GM18508 (cell line): ENCODE results near the gene RBM8A.
"Not testable (repeated sequence)": the region's sequence is repeated elsewhere in the genome, so short reads cannot be mapped to it uniquely, and the experiment has no call there.

ENCODE experiments used
- ATAC-seq: cut with Tn5 transposase; IDR thresholded peaks from one replicate; pipeline ENCODE4 v1.9.1; 2021; ENCODE audit warnings: moderate number of reproducible peaks; ENCODE audit not compliant: insufficient read depth, unreplicated experiment

The RBM8A gene

DNA sequence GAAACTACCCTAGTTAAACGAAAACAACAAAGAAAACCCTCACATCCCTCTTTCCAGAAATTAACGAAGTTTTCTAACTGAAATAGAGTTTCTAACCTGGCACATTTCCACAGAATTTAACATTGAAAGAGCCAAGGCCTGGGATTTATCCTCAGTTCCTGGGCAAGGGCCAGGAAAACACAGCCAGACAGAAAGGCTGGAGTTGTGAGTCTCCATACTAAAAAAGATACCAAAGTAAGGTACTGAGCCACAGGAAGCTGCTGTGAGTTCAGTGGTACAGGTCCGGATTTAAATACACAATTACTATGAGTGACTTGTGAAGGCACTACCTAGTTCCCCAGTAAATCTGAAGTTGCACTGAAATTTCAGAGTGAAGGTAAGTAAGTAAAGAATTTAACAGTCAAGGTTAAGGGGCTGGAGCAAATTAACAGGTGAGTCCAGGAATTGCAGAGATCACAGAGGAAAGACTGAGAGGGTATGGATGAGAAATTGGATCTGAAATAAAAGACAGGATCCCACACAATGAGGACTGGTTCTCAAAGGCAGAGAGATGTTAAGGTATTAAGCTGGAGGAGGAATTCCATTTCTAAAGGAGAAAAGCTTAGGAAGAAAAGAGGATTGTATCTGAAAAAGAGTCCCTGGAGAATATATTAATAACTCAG is 29.6 kb upstream of the RBM8A start:
- ATAC-seq, result no peak

DNA sequence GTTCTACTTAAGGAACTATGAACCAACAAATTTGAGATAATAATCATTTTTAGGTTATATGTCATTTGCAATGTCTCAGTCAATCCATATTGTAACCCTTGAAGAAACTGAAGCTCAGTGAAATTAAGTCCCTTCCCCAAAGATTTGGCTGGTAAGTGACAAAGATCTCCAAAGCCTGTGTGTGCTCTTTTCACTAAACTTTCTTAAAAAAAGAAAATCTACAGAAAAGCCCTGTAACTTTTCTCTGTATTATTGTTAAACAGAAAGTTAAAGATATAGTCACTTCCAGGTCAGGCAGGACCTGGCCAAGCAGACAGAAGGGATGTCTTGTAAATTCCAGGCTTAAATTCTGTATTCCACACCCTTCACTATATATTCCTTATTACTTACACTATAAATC is 29.1 kb upstream of the RBM8A start:
- no peak for ATAC-seq

DNA sequence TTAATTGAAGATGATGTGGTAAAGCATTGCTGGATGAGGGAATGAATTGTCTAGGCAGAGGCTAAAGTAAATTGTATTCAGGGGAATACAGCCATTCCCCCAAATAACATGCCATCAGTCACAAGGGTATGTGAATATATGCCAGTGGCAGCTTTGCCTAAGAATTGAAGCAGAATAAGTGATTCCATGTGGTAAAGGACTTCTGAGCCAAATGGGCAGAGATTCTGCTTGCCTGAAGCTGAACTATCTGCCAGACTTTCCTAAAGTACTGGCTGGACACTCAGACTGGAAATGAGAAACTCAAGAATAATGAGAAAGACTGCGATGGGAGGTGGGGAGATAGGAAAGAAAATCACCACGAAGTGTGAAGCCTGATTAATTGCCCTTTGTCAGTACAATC is 28.2 kb upstream of the RBM8A start:
- ATAC-seq, result no peak

DNA sequence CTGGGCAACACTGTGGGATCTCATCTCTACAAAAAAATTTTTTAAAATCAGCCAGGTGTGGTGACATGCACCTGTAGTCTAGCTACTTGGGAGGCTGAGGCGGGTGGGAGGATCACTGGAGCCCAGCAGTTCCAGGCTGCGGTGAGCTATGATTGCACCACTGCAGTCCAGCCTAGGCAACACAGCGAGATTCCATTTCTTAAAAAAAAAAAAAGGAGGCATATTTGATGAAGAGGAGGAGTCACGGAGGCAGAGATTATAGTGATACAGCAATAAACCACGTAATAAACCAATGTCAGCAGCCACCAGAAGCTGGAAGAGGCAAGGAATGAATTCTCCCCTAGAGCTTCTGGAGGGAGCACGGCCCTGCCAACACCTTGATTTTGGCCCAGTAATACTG is 26.6 kb upstream of the RBM8A start:
- ATAC-seq, result no peak

DNA sequence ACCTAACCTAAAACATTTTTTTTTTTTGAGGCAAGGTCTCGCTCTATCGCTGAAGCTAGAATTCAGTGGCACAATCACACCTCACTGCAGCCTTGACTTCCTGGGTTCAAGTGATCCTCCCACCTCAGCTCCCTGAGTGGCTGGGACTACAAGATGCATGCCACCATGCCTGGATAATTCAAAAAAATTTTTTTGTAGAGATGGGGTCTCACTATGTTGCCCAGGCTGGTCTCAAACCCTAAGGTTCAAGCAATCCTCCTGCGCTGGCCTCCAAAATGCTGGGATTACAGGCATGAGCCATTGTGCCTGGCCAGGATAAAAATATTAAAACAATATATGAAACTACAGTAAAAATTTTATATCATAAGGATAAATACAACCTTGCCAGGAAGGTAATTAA is 25.6 kb upstream of the RBM8A start:
- ATAC-seq, result no peak

DNA sequence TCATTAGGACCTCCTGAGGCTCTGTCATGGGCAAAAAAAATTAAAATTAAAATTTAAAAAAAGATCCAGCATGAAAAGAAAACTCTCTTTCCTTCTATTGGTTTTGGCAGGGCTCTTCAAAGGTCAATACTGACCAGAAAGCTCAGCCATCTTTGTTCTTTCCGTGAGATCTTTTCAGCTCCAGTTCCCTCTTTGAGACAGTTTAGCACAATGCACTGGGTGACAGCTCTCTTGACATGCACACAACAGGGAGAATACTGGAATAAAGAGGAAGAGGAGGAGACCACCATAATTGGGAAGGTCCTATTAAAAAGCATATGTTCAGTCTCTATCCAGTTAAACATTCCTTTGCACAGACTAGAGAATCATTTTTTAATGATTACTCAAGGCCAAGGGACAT is 24.2 kb upstream of the RBM8A start:
- ATAC-seq, result no peak

DNA sequence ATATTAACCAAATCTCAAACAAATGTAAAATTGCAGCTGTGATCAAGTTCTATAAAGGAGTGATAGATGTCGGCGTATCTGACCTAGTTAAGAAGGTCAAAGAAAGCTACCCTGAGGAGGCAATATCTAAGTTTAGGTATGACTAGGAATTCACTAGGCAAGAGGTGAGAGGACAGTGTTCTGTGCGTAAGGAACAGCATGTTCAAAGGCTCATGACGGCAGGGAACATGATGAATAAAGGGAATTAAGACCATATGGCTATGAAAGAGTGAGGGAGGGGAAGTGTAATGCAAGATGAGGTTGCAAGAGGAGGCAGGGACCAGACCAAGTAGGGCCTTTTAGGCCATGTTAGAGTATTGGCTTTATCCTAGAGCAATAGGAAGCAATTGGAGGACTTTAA is 21.9 kb upstream of the RBM8A start:
- no peak for ATAC-seq

DNA sequence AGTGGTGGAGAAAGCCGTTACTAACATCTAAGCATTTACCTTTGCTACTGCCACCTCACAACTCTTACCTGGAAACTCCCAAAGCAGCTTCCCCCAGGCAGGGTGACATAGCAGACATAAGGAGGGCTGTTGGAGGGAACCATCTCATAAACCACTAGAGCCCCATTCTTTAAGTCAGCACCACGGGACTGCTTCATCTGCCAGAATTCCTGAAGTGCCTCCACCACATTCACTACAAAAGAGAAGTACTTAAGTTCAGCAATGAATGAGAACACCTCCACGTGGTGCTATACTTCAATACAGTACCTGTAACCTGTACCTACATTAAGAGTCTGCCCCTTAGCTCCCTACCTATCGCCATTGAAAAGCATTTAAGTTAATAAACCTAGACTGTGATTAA is 20.3 kb upstream of the RBM8A start:
- no peak for ATAC-seq

DNA sequence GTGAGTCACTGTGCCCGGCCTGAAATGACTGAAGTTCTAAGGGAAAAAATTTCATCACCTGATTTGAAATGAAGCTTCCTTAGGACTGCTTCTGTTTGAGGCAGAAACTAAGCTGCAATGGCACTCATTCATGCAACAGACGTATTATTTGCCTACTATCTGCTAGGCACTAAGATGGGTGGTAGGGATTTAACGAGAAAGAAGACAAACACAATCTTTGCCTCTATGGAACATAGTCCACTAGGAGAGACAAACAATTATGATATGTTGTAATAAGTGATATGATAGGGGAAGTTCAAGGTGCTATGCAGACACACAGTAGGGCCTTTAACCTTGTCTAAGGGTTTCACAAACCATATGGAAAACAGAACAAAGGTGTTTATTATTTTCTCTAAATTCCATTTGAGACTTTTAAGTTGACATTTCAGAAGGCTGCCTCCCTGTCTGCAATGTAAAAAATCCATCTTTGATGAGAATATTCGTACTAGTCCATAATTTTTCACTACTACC is 19.2 kb upstream of the RBM8A start:
- no peak for ATAC-seq

DNA sequence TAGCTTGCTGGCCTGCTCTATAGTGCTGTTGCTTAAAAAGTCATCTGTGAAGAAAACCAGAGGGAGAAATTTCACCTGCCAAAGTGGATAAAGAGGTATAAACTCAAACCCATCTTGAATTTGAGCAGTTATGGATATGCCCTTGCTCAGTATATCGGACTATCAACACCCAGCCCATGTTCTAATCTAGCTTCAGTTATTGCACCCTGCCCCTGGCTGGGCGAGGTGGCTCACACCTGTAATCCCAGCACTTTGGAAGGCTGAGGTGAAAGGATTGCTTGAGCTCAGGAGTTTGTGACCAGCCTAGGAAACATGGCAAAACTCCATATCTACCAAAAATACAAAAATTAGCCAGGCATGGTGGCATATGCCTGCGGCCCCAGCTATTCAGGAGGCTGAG is 17.2 kb upstream of the RBM8A start:
- no peak for ATAC-seq

DNA sequence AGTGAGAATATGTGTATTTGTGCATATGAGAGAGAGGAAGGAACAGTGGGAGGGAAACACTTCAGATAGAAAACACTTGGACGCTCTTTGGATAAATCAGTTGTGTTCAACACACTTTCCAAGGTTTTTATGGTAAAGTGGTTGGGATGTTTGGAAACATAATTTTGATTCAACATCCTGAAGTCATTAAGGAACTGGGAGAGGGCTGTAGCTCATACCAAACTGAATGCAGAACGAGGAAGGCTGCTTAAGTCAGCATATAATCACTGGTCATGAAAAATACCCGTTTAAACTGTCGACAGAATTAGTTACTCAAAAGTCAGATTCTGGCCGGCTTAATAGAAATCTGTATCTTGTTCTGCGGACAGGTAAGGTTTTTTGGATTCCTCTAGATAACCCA is 15.6 kb upstream of the RBM8A start:
- ATAC-seq, result no peak

DNA sequence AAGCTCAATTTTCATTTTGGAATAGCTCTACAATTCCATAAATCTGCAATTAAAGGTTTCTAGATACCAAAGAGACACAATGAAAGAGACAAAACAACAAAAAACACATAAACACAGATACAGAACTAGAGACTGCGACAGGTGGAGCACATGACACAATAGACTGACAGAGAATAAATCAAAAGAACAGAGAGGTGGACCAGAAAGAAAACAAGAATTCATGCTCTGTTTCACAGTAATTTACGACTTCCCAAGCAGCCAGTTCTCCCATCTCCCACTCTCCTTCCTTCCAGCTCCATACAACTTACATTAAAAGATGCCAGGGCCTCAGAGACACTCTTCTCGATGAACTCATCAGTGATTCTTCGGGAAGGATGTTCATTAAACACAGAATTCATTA is 15.1 kb upstream of the RBM8A start:
- ATAC-seq, result no peak

DNA sequence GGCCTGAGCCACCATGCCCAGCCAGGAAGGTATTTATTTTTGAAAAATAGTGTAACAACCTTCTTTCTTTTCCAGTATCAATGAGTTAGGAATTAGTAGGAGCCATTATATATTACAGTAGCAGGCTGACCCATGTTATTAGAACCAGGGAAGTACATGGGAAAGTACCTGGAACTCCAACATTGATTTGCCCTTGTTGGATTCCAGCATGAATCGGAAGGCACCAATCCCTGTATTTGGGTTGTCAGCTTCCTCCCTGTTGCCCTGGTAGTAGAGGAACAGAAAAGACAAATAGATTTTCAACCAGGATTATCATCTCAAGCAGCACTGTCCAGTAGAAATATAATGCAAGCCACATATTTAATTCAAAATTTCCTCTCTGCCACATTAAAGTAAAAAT is 10.2 kb upstream of the RBM8A start:
- ATAC-seq, result no peak

DNA sequence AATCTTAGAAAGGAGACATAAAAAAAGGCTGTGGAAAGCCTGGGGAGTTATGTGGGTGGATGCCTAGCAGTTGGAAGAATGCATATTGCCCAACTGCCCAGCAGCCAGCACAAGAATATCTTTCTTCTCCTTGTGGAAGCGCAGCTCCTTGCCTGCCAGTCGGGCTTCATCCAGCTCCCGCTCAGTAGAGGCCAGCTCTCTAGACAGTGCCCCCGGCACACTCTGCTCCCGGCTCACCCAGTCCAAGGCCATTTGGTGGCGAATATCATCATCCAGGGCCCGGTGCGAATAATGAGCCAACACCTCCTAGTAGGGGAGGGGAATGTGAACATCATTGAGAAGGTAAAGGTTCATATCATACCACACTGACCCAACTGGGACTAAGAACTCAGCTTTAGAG is 9.0 kb upstream of the RBM8A start:
- no peak for ATAC-seq

DNA sequence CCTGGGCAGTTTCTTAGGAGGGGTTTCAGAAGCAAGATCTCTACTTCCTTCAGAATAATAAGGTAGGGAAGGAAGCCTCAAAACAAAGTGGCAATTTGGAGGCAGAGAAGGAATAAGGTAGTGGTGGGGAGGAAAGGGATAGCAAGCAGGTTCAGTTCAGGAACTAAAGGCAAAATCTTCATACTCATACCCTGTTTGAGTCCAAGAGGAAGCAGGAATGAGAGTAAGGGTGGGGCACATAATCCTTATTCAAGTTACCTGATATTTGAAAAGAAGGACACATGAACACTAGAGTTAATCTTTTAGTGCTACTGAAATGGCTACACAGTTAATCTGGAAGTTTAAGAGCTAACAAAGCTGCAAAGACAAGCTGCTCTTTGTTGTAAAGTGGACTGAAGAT is 8.4 kb upstream of the RBM8A start:
- no peak for ATAC-seq

DNA sequence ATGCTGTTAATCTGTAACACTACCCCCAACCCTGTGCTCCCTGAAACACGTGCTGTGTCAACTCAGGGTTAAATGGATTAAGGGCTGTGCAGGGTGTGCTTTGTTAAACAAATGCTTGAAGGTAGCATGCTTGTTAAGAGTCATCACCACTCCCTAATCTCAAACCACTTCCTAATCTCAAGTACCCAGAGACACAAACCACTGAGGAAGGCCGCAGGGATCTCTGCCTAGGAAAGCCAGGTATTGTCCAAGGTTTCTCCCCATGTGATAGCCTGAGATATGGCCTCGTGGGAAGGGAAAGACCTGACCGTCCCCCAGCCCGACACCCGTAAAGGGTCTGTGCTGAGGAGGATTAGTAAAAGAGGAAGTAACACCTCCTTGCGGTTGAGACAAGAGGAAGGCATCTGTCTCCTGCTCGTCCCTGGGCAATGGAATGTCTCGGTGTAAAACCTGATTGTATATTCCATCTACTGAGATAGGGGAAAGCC is 5.3 kb upstream of the RBM8A start:
- not testable (repeated sequence) for ATAC-seq

DNA sequence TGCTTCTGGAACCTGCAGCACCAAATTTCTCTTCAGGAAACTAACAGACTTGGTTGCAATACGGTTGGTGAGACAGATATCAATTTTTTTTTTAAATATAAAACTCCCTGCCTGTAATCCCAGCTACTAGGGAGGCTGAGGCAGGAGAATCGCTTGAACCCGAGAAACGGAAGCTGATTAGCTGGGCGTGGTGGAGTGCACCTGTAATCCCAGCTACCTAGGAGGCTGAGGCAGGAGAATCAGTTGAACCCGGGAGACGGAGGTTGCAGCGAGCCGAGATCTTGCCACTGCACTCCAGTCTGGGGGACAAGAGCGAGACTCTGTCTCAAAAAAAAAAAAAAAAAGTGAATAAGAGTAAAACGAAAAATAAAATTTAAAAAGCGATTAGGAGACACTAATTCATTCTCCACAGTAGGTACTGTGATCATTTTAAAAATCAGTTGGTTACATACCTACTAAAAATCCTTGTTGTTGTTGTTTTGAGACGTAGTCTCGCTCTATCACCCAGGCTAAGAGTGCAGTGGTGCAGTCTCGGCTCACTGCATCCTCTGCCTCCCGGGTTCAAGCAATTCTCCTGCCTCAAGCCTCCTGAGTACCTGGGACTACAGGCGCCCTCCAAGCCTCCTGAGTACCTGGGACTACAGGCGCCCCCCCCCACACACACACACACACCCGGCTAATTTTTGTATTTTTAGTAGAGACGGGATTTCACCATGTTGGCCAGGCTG is 796 bp upstream of the RBM8A start:
- ATAC-seq, result no peak

DNA sequence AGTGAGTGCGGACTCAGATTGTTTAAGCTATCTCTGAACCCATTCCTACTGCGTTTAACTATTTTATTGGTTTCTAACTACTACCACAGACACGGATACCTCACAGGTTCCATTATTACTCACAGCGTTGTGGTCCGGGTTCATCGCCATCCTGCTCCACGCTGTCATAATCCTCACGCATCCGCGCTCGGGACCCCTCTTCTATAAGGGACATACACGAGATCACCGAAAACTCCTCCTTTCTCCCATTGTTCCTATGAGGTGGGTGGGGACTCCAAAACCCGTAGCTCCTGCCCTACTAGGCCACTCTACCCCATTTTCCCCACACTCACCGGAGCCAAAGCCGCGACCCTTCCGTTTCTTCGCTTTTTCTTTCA is 610 bp downstream of the RBM8A start:
- ATAC-seq, result peak; percentile 5

DNA sequence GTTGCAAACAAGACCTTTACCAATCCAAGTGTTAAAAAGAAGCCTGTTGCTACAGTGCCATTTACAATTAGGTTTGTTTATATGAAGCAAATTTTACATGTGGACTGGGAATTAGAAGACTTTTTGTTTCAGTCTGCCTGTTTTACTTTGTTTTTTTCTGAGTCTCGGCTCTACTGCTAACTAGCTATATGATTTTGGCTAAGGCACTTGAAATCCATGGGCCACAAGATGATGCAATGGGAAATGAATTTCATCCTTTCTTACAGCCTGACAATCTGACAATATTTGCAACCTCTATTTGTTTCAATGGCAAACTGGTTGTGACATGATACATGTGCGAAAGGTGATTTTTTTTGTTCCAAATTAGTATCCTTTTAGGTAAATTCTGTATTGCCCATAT is 5.0 kb downstream of the RBM8A start:
- no peak for ATAC-seq

DNA sequence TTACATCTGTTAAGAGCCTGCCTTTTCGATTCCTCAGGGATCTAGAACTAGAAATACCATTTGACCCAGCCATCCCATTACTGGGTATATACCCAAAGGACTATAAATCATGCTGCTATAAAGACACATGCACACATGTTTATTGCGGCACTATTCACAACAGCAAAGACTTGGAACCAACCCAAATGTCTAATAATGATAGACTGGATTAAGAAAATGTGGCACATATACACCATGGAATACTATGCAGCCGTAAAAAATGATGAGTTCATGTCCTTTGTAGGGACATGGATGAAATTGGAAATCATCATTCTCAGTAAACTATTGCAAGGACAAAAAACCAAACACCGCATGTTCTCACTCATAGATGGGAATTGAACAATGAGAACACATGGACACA is 7.0 kb downstream of the RBM8A start:
- not testable (repeated sequence) for ATAC-seq

DNA sequence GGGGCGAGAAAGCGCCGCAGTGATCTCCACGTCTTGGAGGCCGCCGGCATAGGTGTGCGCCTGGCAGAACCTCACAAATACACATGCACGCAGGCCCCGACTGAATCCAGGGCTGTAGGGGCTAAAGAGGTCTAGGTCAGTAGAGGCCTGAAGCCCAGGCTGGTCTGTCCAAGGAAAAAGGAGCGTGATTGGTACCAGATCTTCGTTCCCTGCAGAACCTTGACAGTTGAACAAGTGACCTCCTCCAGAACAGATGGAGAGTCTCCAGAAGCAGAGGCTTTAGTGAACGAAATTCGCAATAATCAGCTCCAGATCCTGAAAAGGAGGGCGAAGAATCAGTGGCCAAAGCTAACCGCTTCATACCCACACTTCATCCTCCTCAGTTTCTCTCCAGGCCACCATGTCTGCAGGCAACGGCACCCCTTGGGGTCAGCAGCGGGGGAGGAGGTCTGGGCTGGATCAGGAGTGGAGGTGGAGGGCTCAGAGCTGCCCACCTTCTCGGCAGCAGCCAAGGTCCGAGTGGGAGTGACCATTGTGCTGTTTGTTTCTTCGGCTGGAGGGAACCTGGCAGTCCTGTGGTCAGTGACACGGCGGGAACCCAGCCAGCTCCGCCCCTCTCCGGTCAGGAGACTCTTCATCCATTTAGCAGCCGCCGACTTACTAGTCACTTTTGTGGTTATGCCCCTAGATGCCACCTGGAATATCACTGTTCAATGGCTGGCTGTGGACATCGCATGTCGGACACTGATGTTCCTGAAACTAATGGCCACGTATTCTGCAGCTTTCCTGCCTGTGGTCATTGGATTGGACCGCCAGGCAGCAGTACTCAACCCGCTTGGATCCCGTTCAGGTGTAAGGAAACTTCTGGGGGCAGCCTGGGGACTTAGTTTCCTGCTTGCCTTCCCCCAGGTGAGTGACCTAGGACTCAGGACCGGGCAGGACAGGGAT is 8.0 kb downstream of the RBM8A start:
- ATAC-seq, result no peak
